GM10847 (cell line): Measurements from ENCODE around the gene KRTAP12-2.

Source experiments
- POLR2A ChIP-seq: IDR thresholded peaks from 2 replicates; pipeline ENCODE4 v1.6.1; 2011; ENCODE audit not compliant: insufficient read length; ENCODE audit errors: extremely low read depth

The KRTAP12-2 gene

GRCh38 chr21:44695184-44695583, 28.5 kb upstream of the KRTAP12-2 start:
- TF ChIP-seq POLR2A, result no peak

- no peak for TF ChIP-seq POLR2A
Observed at GRCh38 chr21:44694776-44695175, 28.0 kb upstream of the KRTAP12-2 start.

- TF ChIP-seq POLR2A, result no peak
Observed at GRCh38 chr21:44692798-44693512, 26.2 kb upstream of the KRTAP12-2 start.

GRCh38 chr21:44691686-44692085, 25.0 kb upstream of the KRTAP12-2 start:
- no peak for TF ChIP-seq POLR2A

GRCh38 chr21:44687671-44688070, 20.9 kb upstream of the KRTAP12-2 start:
- no peak for TF ChIP-seq POLR2A

- no peak for TF ChIP-seq POLR2A
Observed at GRCh38 chr21:44686843-44687561, 20.3 kb upstream of the KRTAP12-2 start.

GRCh38 chr21:44686000-44686781, 19.5 kb upstream of the KRTAP12-2 start:
- TF ChIP-seq POLR2A, result no peak

GRCh38 chr21:44684483-44684882, 17.8 kb upstream of the KRTAP12-2 start:
- no peak for TF ChIP-seq POLR2A

GRCh38 chr21:44684077-44684476, 17.4 kb upstream of the KRTAP12-2 start:
- no peak for TF ChIP-seq POLR2A

- TF ChIP-seq POLR2A, result no peak
Observed at GRCh38 chr21:44682580-44683151, 15.9 kb upstream of the KRTAP12-2 start.

GRCh38 chr21:44681861-44682579, 15.3 kb upstream of the KRTAP12-2 start, which contains the start of gene KRTAP12-1:
Gene KRTAP12-1, minus strand, starts transcription at chr21:44682163. Its CDS starts 40 bp downstream, at chr21:44682123.
- no peak for TF ChIP-seq POLR2A

- no peak for TF ChIP-seq POLR2A
Observed at GRCh38 chr21:44681152-44681551, 14.4 kb upstream of the KRTAP12-2 start.

- TF ChIP-seq POLR2A, result no peak
Observed at GRCh38 chr21:44677881-44678280, 11.2 kb upstream of the KRTAP12-2 start.

- TF ChIP-seq POLR2A, result no peak
Observed at GRCh38 chr21:44671911-44672310, 5.2 kb upstream of the KRTAP12-2 start.
